ENCODE results near the gene ZNF280D.

ZNF280D gene

GRCh38 chr15:56775641-56776040, 42.3 kb upstream of the ZNF280D start:
- no peak for TF ChIP-seq CTCF (IDR thresholded peaks at IDR 0.05; ENCODE audit: low read depth, low read length)
- no peak for DNase-seq (ENCODE audit: extremely low read depth, low read depth)

- no peak for DNase-seq (ENCODE audit: extremely low read depth, low read depth)
- no peak for TF ChIP-seq CTCF (IDR thresholded peaks at IDR 0.05; ENCODE audit: low read depth, low read length)
These were observed 41.0 kb upstream of the ZNF280D start for GRCh38 chr15:56774356-56774755.

GRCh38 chr15:56772868-56773639, 39.7 kb upstream of the ZNF280D start:
- DNase-seq (ENCODE audit: extremely low read depth, low read depth), result no peak

GRCh38 chr15:56770173-56770572, 36.9 kb upstream of the ZNF280D start:
- DNase-seq (ENCODE audit: extremely low read depth, low read depth), result no peak
- TF ChIP-seq CTCF (IDR thresholded peaks at IDR 0.05; ENCODE audit: low read depth, low read length), result no peak

More at GRCh38 chr15:56772868-56773639, 39.7 kb upstream of the ZNF280D start:
- TF ChIP-seq CTCF (IDR thresholded peaks at IDR 0.05; ENCODE audit: low read depth, low read length), result no peak

GRCh38 chr15:56767315-56767714, 34.0 kb upstream of the ZNF280D start:
- no peak for DNase-seq (ENCODE audit: extremely low read depth, low read depth)
- TF ChIP-seq CTCF (IDR thresholded peaks at IDR 0.05; ENCODE audit: low read depth, low read length), result no peak

GRCh38 chr15:56765251-56765650, 31.9 kb upstream of the ZNF280D start:
- no peak for TF ChIP-seq CTCF (IDR thresholded peaks at IDR 0.05; ENCODE audit: low read depth, low read length)
- DNase-seq (ENCODE audit: extremely low read depth, low read depth), result no peak

GRCh38 chr15:56763141-56763895, 30.0 kb upstream of the ZNF280D start:
- DNase-seq (ENCODE audit: extremely low read depth, low read depth), result no peak
- TF ChIP-seq CTCF (IDR thresholded peaks at IDR 0.05; ENCODE audit: low read depth, low read length), result no peak
